Measurements from ENCODE around the gene NLRP3.
"Not testable (repeated sequence)": the region's sequence is repeated elsewhere in the genome, so short reads cannot be mapped to it uniquely, and the experiment has no call there.

Gene NLRP3

DNA sequence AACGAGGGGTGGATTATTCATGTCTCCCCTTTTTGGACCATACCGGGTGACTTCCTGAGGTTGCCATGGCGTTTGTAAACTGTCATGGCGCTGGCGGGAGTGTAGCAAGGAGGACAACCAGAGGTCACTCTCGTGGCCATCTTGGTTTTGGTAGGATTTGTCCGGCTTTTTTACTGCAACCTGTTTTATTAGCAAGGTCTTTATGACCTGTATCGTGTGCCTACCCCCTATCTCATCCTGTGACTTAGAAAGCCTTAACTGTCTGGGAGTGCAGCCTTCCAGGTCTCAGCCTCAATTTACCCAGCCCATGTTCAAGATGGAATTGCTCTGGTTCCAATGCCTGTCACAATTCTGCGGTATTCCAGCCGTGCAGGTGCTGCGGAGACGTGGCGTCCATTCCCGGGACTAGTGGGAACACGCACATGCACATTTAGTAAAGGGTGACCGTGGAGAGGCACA lies 44.1 kb upstream of the NLRP3 start:
- H3K4me3 ChIP-seq (ENCODE audit: low read depth, low read length): no peak overlapping the region
- no peak for DNase-seq (ENCODE audit: low read depth, low spot score)
- in situ Hi-C loops (cut with HindIII; ENCODE audit: low sequenced_read_pairs): no loop called here
- TF ChIP-seq, protein P1, sequence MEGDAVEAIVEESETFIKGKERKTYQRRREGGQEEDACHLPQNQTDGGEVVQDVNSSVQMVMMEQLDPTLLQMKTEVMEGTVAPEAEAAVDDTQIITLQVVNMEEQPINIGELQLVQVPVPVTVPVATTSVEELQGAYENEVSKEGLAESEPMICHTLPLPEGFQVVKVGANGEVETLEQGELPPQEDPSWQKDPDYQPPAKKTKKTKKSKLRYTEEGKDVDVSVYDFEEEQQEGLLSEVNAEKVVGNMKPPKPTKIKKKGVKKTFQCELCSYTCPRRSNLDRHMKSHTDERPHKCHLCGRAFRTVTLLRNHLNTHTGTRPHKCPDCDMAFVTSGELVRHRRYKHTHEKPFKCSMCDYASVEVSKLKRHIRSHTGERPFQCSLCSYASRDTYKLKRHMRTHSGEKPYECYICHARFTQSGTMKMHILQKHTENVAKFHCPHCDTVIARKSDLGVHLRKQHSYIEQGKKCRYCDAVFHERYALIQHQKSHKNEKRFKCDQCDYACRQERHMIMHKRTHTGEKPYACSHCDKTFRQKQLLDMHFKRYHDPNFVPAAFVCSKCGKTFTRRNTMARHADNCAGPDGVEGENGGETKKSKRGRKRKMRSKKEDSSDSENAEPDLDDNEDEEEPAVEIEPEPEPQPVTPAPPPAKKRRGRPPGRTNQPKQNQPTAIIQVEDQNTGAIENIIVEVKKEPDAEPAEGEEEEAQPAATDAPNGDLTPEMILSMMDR (IDR thresholded peaks at IDR 0.05; ENCODE audit: low read depth, low read length): no peak

DNA sequence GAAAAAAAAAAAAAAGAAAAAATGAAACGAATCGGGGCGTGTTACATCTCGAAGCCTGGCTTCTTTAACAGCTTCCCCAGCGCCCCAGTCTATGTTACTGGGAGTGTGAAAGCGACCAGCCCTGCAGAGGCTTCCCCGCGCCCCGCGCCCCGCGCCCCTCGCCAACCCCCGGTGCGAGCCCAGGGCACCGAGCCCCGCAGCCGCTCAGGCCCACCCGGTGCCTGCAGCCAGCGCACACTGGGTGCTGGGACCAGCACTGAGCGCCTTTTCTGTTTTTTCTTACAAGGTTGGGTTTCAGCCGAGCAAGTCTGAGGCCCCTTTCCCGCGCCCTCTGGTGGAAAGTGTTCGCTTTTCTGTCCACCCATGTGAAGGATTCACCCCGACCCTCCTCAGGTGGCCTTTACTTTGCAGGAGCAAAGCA lies 42.2 kb upstream of the NLRP3 start:
- H3K4me3 ChIP-seq (ENCODE audit: low read depth, low read length): no peak overlapping the region
- in situ Hi-C loops (cut with HindIII; ENCODE audit: low sequenced_read_pairs): no loop called here
- DNase-seq (ENCODE audit: low read depth, low spot score): peak; percentile 22
- TF ChIP-seq, protein P1 (IDR thresholded peaks at IDR 0.05; ENCODE audit: low read depth, low read length): peak; percentile 45

DNA sequence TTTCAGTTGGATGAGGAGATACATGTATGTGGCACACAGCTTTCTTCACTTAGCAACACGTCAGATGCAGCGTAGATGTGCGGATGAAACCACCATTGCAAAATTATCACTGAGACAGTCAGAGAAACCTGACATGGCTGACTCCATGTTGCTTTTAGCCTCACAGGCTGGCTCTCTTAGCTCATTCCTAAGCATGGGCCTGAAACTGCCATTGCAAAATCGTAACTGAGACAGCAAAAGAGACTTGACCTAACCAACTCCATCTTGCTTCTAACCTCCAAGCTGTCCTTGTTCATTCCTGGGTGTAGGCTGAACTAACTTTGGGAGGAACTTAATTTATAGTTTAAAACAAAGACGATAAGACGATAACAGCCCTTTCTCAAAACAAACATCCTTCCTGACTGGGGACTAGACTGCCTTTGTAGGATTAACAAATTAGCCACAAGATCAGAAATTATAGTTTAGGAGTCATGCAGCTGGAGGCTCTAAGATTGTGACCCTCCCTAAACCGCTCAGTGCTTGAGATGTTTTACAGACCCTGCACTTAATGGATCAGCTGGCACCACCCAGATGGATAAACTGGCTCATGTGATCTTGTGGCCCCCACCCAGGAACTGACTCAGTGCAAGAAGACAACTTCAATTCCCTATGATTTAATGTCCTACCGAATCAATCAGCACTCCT lies 41.2 kb upstream of the NLRP3 start:
- in situ Hi-C loops (cut with HindIII; ENCODE audit: low sequenced_read_pairs): not testable (repeated sequence)

DNA sequence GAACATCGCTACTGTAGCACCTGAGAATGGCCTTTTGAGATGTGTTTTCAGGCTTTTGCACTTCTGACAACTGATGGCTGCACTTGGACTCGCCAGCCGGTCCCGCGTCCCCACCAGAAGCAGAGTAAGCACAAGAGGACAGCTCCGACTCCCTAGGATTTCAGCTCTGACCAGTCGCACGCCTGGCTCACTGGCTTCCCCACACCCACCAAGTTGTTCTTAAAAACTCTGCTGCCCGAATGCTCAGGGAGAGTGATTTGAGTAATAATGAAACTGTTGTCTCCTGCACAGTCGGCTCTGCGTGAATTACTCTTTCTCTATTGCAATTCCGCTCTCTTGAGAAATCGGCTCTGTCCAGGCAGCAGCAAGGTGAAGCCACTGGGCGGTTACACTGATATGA lies 40.2 kb upstream of the NLRP3 start:
- H3K4me3 ChIP-seq (ENCODE audit: low read depth, low read length): no peak overlapping the region
- no peak for DNase-seq (ENCODE audit: low read depth, low spot score)
- TF ChIP-seq, protein P1 (IDR thresholded peaks at IDR 0.05; ENCODE audit: low read depth, low read length): no peak
- in situ Hi-C loops (cut with HindIII; ENCODE audit: low sequenced_read_pairs): no loop called here

More for the DNA sequence above, 41.2 kb upstream of the NLRP3 start:
- not testable (repeated sequence) for DNase-seq (ENCODE audit: low read depth, low spot score); H3K4me3 ChIP-seq (ENCODE audit: low read depth, low read length)

DNA sequence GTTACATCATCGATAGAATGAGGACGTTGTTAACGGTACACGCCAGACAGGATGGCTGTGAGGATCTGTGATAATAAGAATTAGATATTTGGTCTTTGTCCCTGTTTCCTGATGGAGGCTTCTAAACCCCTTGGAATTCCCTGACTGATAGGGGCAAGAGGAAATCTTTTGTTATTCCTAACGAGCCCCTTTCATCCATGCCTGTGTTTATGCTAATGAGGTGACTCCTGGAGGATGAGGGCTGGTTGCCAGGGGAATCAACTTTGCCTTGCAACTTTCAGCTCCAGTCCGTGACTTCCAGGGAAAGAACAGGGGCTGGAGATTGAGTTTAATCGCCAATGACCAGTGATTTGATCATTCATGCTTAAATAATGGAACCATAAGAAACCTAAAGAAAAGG lies 39.3 kb upstream of the NLRP3 start:
- no peak for DNase-seq (ENCODE audit: low read depth, low spot score)
- no peak overlapping the region for H3K4me3 ChIP-seq (ENCODE audit: low read depth, low read length)
- TF ChIP-seq, protein P1 (IDR thresholded peaks at IDR 0.05; ENCODE audit: low read depth, low read length): no peak
- in situ Hi-C loops (cut with HindIII; ENCODE audit: low sequenced_read_pairs): no loop called here

DNA sequence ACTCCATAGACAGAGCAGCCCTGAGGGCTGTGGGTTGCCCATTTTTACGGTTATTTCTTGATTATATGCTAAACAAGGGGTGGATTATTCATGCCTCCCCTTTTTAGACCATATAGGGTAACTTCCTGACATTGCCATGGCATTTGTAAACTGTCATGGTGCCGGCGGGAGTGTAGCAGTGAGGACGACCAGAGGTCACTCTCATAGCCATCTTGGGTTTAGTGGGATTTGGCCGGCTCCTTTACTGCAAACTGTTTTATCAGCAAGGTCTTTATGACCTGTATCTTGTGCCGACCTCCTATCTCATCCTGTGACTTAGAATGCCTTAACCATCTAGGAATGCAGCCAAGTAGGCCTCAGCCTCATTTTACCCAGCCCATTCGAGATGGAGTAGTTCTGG lies 38.3 kb upstream of the NLRP3 start:
- in situ Hi-C loops (cut with HindIII; ENCODE audit: low sequenced_read_pairs); H3K4me3 ChIP-seq (ENCODE audit: low read depth, low read length); DNase-seq (ENCODE audit: low read depth, low spot score): not testable (repeated sequence)

DNA sequence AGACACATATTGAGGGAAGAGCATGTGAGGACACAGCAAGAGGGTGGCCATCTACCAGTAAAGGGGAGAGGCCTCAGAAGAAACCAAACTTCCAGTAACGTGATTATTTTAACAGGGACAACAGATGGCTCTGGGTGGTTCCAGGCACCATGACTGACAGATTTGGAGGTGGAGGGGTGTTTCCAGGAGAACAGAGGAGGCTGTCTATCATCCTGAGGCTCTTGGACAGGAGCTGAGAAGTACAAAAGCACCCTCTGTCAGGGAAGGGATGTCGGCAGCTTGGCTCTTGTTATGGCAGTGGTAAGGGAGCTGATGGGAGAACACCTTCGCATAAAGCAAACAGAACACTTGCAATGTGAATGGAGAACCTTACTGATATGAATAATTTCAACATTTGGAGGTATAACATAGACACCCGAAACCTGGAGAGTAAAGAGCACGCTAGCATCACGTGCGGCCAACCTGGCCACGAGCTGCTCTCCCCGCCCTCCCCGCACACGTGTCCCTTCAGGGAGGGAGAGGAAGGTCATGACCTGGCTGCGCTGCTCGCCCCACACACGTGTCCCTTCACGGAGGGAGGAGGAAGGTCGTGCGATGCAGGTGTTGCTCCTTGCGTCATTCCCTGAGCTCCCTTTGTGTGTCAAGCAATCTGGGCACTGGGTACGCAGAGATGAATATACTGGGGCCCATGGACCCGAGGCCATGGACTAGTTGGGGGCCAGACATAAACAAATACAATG lies 37.5 kb upstream of the NLRP3 start:
- H3K4me3 ChIP-seq (ENCODE audit: low read depth, low read length): no peak overlapping the region
- in situ Hi-C loops (cut with HindIII; ENCODE audit: low sequenced_read_pairs): no loop called here
- TF ChIP-seq, protein P1 (IDR thresholded peaks at IDR 0.05; ENCODE audit: low read depth, low read length): no peak
- no peak for DNase-seq (ENCODE audit: low read depth, low spot score)
